HG02943 (cell line): ENCODE data around the gene PECR.
"Not testable (repeated sequence)": the region's sequence is repeated elsewhere in the genome, so short reads cannot be mapped to it uniquely, and the experiment has no call there.

Source experiments
- ATAC-seq: cut with Tn5 transposase; IDR thresholded peaks from one replicate; pipeline ENCODE4 v1.9.1; 2021; ENCODE audit warnings: mild to moderate bottlenecking, low read depth, moderate library complexity; ENCODE audit not compliant: unreplicated experiment

The PECR gene

DNA sequence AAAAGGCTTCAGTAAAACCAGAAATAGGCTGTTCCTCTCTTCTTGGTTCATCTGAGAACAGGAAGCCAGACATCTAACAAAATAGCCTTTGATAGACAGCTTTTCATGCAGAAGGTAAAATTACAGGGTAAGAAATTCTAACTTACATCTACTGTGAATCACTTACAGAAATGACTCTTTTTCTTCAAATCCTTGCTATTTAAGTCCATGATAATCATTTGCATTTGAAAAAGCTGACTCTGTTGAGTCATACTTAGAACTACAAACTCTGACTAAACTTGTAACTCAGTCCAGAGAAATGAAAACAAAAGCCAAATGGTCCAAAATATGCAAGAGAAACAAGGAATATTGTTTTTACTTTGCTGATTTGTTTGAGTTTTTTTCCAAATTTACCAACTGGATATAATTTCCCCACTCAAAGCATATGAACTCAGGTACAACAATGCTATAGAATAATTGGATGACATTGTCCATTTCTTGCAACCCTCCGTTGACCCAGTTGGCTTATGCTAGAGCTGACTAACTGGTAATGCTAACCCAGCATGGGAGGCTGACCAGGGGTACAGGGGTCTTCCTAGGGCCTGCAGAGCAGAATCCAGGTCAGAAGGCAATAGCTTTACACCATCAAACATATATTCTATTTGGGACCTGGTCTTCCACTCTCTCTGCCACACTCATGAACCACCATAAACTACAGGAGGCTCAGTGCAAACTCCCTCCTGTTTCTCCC, 49.5 kb downstream of the PECR start:
- ATAC-seq, result peak; percentile 62

DNA sequence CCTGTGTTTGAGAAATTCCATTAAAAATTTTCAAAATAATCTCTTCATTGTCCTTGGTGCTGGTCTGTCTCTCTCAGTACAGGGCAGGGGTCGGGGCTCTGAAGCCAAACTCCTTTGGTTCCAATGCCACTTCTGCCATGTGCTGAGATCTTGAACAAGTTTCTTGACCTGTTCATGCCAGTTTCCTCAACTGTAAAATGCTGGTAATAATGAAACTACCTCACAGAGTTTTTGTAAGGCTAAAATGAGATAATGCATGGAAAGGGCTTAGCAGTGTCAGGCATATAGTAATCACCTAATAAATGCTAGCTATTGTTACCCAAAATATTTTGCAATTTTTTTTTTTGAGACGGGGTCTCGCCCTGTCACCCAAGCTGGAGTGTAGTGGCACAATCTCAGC, 51.4 kb downstream of the PECR start:
- no peak for ATAC-seq

DNA sequence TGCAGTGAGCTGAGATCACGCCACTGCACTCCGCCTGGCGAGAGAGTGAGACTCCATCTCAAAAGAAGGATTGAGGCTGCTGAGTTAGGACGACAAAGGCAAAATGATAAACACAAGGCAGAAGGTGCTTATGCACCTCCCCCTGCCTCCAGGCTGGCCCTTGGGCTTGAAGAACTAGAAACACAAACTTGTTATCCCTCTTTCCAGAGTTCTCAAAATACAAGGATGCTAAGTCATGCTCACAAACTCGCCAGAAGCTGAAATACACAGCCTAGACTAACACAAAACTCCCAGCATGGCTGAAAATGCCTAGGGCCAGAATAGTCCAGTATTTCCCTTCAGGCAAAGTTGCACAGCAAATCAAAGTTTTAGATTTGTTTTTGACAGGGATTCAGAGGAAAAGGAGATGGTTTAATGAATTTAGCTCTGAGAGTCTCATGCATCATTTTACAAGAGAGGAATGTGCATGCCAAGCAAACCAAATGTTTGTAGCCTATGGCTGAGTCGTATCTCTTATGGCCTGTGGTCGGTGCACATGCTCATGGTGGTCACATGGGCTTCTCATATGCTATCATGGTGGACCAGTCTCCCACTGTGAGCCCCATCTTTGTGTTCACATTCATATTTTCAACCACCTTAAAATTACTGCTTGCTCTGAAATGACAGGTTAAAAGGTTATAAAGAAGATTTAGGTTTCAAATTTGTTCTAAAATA, 52.0 kb downstream of the PECR start:
- ATAC-seq, result no peak

DNA sequence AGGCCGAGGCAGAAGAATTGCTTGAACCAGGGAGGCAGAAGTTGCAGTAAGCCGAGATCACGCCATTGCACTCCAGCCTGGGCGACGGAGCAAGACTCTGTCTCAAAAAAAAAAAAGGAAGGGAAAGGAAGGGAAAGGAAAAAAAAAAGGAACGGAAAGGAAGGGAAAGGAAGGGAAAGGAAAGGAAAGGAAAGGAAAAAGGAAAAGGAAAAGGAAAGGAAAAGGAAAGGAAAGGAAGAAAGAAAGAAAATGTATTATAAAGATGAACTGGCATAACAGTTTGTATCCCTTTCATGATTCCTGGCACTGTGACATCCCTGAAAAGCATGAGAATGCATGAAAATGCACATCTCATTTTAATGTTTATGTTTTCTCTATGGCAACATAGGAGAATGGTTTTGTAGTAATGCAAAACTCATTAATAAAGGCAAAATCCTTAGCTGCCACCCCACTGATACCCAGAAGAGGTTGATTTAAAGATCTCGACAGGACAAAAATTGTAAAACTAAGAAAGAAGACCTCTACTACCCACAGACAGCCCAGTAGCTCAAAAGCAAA, 56.8 kb downstream of the PECR start:
- ATAC-seq, result no peak

DNA sequence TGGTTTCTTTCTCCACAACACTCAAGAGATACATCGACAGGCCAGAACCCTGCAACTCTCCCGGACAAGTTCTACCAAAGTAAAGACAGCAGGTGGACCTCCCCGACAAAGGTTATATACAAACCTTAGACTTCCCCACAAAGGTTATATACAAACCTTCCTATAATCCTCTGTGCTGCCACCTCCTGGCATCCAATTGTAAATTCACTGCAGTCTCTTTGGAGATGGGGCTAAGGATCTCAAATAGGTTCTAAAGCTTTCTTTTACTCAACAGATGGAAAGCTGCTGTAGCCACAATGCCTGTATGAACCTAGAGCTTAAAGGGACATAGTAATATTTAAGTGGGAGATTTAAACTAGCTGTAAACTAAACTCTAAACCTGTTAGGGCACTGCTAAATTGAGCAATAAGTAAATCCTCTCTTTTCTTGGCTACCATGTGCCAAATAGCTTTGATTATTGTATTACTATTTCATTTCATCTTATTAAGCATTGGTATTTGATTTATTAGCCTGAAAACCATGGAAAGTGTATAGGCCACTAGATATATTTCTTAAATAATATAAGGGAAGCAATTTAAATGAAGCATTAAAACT, 58.5 kb downstream of the PECR start:
- peak; percentile 80 for ATAC-seq

DNA sequence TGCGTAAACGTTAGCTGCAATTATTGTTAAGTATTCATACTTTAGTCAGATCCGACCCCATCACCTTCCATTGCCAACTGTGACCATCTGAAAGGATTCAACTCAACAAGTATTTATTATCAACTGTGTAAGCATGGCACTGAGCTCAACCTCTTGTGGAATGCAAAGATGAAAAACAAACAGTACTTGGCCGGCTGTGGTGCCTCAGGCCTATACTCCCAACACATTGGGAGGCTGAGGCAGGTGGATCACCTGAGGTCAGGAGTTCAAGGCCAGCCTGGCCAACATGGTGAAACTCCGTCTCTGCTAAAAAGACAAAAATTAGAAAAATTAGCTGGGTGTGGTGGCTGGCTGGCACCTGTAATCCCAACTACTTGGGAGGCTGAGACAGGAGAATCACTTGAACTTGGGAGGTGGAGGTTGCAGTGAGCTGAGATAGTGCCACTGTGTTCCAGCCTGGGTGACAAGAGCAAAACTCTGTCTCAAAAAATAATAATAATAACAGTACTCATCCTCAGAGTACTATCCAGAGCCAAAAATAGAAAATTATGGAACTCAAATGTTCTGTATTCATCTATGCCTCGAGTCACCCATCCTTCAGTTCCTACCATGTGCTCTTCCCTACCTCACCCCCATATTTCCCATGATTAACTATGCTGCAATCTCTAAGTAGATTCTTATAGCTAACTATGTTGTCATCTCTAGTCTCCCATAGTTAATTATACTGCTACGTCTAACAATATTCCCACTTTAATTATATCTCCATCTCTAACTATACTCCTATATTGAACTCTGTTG, 59.6 kb downstream of the PECR start:
- no peak for ATAC-seq

DNA sequence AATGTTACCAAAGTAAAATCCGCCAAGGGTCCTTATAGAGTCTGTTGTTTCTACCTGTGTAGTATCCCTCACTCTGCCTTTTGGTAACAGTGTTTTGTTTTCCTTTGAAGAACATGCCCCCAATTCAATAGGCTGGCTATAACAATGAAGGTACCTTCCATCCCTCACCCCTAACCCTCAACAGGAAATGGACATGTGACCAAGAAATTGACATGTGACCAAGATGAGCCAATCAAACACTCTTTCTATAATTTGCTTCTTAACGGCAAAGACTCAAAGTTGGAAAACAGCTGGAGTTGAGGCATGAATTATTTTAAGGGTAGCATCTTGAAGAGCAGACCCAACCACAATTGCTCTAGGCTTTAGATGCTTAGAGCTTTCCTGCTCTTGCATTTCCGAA, 62.9 kb downstream of the PECR start:
- no peak for ATAC-seq

DNA sequence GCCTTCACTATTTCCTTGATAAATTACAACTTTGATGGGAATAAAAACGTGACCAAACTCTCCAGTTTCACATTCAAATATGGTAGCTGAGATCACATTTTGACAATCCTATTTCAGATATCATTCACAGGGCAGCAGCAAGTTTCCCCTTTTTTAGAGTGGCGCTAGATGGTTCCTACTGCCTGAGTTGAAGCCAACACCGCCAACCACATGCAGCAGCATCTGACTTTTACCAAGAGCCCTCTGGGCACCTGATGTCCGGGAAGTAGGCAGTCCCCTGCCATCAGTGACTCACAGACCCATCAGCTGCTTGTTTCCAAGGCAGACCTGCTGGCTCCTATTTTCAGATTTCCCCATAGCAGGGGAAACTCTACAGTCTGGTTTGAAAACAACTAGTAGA, 64.2 kb downstream of the PECR start:
- peak; percentile 19 for ATAC-seq

DNA sequence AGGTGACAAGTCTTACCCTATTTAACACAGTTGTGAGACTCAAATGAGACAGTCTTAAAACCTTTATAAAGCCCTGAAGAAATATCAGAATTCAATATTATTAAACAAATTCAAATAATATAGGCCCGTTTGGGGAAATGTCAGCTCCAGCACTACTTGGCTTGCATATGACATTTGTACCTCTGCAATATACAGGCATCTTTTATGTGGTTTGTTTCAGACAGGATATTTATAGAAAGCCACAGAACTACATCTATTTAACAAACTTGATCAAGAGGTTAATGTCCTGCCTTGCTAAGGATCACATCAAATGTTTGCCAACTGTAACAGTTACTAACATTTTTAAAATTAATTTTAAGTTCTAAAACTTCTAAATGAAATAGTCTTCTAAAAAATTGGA, 65.0 kb downstream of the PECR start:
- no peak for ATAC-seq

DNA sequence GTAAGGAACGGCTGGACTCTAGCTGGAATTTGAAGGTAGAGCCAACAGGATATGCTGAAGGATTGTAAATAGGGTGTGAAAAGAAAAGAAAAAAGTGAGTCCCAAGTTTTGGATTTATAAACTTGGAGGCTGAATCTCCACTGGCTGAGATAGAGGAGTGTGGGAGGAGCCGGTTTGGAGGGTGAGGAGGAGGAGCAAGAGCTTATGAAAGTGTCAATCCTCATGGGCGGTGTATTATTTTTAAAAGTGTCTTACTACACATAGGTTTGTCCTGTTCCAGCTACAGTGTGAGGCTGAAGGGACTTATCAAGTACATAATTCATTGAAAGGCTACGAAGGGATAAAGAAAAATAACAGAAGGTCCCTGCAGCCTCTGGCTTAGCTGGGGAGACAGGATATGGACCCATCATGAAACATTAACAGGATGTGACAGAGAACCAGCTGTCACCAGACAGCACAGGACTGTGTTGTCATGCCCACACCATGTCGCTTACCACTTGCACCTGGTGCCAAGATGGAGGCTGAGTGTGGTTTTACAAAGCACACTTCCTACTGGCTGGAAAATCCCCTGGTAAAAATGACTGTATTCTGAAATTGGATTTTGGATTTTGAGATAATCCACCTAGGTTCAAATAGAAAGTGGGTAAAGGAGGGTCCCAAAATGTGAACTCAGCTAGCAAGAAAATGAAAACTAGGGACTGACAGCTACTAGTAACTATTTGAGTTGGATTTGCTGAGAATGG, 65.7 kb downstream of the PECR start:
- peak; percentile 90 for ATAC-seq

DNA sequence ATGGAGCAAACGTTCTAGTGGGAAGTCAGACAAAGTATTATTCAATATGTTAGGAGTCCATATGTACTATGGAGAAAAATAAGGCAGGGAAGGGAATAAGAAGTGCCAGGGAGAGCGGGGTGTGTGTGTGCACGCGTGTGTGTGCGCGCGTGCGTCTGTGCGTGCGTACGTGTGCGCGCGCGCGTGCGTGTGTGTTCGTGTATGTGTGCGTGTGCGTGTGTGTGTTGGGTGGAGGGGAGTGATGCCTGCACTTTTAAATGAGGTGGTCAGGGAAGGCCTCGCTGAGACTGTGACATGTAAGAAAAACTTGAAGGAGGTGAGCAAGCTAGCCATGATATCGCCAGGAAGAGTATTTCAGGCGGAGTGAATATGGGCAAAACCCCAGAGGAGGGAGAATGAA, 66.6 kb downstream of the PECR start:
- no peak for ATAC-seq

DNA sequence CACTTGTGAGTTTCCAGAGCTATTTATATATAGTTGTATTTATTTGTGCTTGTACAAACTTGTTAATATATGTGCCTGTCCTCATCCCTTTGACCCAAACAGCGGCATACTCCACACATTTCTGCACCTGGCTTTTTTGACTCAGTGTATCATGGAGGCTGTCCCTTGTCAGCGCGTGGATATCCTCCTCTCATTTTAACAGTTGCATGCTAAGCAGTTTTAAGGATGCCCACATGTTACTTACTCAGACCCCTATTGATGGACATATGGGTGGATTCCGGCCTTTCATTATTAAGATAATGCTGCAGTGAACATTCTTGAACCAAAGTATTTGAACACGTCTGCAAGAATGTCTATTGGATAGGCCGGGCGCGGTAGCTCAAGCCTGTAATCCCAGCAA, 67.6 kb downstream of the PECR start:
- ATAC-seq, result no peak

DNA sequence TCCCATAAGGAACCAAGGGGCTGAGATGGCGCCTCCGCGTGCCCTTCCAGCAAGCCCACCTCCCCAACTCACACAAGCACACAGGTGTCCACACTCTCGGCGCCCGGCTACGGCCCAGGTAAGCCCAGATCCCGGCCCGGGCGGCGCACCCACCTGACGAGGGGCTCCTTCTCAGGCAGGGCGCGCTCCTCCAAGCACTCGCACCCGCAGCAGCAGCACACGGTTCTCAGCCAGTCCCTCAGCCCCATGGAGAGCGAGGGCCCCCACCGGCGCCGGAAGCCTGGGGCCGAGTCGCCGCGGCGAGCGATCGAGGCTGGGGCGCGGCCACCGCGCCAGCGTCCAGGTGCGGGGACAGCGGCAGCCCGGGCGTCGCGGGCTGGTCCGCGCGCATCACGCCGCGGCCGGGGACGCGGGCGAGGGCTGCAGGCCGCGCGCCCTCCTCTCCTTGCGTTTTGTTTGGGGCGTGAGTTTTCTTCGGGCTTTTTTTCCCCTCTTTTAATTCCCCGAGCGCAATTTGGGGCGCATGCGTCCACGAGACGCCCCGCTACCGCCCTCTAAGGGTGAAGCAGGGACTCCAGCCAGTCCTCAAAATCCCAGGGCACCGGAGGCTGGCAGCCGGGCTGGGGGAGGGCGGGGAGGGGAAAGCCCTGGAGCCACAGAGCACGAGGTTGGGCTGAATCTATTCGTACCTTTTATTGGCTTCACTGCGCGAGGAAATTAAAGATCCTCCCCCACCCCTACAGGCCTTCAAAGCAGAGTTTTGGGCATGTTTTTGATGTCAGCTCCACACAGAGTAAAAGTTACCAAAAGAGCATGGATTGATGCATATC, 68.3 kb downstream of the PECR start, which contains the start of gene MREG:
TSS of gene MREG (minus strand) at position 472 of the 830 bp plus-strand sequence. CDS start at position 248, 224 bp downstream.
- peak; percentile 48 for ATAC-seq

DNA sequence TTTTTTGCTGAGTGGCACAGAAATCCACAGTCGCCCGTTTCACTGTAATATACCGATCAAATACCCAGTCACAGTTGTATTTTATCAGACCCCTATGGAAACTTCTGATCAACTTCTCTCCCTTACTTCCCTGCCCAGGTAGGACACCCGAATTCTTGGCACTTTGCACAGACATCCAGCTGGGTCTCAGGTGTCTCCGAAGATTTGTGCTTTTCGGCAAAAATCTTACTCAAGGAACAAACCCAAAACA, 68.9 kb downstream of the PECR start:
- no peak for ATAC-seq

DNA sequence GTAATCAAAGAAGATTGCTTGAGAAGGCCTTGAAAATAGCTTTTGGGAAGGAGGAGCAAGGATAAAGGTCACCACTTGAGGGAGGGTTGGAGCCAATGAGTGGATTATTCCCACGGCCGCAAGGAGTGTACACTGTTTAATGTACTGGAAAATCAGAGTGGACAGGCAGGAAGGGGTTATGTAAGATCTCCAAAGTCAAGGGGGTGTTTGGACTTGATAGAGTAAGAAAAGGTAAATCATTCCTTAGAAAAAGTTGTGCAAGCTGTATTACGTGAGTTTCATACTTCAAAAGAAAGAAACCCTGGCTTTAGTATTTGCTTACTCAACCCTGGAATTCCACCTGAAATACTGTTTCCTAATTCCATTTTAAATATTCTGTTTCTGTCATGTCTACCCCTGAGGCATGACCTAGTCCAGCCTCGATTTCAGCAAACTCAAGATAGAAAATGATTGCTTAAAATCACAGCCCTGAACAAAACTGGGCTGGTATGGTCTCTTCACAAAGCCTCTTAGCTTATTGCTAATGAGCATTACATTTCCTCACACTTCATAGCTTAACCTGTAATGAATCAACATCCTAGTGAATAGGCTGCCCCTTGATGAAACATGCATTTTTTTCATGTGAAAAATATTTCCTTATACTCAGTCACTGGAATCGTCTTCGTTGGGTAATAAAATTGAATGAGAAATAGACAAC, 69.3 kb downstream of the PECR start:
- ATAC-seq, result no peak

DNA sequence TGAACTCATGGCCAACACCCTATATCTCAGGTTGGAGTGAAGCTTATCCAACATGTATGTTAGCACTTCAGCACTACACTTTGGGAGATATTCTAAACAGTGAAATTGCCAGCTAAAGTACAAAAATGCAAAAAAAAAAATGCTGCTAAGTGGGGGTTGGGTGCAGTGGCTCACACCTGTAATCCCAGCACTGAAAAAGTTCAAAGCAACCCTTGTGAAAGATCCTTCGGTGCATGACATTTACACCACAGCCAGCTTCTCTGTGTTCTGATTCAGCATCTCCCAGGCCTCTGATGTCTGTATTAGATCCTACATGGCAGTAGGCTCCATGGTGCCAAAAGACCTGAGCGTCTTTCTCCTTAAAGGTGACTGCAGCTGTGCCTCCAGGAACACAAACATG, 72.4 kb downstream of the PECR start:
- not testable (repeated sequence) for ATAC-seq

DNA sequence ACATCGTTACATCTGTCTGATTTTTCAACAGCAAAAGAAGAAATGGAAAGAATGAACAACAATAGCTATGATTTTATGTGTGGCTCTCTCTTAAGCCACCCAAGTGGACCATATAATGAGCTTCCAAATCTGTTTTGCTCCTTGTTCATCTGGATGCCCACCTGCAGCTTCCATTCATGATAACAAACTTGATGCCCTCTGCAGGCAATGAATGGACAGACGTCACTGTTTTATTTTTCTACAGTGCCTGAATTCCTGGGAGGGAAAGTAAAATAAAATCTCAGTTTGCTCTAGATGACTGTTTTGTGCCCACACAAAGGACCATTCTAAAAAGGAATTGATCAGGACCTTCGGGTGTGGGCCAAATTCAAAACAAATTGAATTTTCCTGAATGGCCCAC, 73.2 kb downstream of the PECR start:
- no peak for ATAC-seq

DNA sequence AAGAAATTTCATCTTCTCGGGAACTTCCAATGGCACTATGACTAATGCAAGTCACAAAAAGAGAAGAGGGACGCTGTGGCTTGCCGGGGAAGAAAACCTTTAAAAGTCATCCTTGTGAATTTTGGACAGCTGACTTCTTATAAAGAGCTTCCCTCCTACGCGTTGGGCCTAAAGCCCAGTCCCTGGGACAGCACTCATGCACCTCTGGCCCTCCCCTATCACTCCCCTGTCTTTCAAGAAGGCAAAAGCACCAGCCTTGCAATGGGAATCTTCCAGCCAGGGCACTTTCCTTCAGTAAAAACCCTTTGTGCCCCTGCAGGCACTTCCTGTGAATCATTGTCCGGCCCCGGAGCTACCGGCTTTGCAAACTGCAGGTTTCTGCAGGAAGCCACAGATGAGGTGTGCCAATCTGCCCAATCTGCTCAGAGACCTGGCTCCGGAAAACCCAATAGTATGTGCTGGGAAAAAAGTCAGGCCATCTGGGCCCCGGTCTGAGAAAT, 75.4 kb downstream of the PECR start:
- ATAC-seq, result peak; percentile 45
